LoVo (cell line): ENCODE data around the gene ACTR3C.
"Not testable (repeated sequence)": the region's sequence is repeated elsewhere in the genome, so short reads cannot be mapped to it uniquely, and the experiment has no call there.

Experiments
- DNase-seq: peaks from one replicate; pipeline ENCODE4 v3.0.0-alpha.2; 2016; ENCODE audit warnings: low spot score

The ACTR3C gene

DNA sequence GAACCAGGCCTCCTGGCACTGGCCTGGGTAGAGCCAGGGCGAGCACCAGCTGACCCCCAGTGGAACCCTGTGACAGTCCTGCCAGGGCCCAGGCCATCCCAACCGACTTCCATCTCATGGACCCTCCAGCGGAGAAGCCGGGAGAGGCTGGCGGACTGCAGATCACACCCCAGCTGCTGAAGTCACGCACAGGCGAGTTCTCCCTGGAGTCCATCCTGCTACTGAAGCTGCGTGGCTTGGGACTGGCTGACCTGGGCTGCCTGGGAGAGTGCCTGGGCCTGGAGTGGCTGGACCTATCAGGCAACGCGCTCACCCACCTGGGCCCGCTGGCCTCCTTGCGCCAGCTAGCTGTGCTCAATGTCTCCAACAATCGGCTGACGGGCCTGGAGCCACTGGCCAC is 13.4 kb upstream of the ACTR3C start:
- no peak for DNase-seq

GRCh38 chr7:150335774-150336112 is 12.4 kb upstream of the ACTR3C start:
- DNase-seq = no peak

DNA sequence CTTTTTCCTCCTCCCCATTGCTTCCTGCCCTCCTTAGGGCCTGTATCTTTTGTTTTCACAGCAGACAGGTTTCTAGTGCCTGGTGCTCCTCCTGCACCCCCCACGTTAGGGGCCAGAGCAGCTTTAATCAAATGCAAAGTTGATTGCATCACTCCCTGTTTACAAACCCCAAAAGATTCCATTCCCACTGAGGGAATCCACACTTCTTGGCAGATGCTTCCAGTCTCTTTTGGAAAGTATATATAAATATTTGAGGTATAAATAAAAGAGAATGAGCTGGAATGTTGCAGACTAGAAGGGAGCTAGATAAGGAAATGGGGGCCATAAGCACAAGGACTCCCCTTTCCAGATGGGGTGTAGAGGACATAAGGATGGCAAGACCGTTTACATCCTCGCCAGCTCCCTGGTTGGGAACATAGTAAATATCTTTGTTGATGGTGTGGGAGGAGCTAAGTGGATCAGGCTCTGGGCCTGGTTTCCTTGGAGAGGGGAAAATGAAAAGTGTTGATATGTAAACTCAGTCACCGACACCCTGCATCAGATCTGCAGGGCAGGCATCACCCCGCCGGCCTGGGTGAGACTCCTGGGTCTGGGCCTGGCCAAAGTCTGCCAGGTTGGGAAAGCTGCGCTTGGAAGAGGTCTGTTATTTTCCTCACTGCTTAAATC is 11.9 kb upstream of the ACTR3C start:
- no peak for DNase-seq

DNA sequence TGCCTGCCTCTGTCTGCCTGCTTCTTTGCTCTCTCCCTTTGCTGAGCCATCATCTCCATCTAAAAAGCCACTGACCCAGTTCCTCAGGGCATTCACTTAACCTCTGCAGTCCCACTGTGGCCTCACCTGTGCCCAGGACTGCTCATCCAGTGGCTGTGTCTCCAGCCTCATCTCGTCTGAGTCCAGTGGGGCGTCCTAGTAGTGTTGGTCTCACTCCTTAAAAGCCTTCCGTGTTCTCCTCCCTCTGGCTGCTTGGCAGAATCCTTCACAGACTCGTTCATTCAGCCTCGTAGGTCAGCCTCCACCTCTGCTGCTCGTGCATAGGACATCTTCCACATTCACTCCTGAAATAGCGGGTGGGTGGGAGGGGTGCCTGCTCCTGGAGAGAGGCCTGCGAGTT is 10.8 kb upstream of the ACTR3C start:
- DNase-seq = no peak

GRCh38 chr7:150333659-150334058 is 10.3 kb upstream of the ACTR3C start:
- DNase-seq = no peak

DNA sequence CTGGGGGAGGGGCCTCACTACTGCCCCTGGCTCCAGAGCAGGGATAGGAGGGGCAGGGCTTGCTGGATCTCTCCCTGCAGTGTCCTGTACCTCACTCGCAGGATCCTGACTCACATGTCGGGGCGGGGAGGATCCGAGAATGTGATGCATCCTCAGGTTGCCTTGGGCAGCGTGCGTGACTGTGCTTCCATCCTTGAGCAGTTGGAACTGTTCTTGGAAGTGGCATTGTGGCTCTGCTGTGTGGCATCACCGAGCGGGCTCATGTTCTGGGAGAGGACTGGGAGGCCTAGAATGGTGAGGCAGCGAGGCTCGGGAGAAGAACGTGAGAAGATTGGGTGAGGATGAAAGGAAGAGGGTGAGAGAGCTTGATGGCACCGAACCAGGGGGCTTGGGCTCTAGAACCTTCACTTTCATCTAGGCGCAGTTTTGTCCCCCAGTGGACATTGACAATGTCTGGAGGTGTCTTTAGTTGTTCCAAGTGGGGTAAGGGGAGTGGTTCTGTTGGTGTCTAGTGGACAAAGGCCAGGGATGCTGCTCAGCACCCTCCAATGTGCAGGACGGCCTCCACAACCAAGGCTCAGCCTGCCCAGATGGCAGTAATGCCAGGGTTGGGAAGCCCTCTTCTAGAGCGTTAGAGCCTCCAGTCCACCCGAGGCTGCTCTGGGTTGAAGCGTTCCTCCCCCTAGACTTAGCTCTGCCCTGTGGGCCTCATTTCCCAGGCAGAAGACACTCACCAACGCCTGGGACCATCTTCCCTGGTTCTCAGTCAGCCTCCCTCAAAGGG is 9.7 kb upstream of the ACTR3C start:
- DNase-seq = no peak

DNA sequence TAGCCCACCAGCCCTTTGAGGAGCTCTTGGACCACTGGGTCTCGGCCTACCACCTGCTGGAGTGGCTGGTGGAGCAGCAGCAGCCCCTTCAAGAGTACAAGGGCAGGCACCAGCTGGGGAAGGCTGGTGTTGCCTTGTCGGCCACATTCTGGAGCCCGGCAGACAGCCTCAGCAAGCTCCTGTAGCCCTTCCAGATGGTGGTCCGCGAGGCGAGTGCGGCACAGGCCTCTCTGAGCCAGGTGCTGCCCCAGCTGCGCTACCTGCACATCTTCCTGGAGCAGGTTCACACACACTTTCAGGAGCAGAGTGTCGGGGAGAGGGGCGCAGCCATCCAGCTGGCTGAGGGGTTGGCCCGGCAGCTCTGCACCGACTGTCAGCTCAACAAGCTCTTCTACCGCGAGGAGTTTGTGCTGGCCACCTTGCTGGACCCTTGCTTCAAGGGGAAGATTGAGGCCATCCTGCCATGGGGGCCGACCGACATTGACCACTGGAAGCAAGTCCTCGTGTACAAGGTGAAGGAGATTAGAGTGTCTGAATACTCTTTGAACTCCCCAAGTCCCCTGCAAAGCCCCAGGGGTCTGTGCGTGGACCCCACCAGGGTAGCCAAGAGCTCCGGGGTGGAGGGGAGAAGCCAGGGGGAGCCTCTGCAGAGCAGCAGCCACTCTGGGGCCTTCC is 7.0 kb upstream of the ACTR3C start:
- DNase-seq = no peak

- DNase-seq = no peak
Measured at GRCh38 chr7:150329331-150330120, 6.2 kb upstream of the ACTR3C start.

DNA sequence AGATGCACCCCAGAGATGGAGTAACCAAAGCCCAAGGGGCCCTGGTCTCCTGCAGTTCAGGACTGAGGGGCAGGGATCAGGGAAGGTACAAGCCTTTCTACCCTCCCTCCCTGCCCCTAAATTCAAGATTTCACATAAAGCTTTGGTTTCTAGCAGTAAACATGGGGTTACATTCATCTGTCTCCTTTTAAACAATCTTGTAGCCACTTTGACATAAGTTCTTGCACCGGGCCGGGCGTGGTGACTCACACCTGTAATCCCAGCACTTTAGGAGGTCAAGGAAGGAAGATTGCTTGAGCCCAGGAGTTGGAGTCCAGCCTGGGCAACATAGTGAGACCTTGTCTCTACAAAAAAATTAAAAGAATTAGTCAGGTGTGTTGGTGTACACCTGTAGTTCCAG is 4.0 kb upstream of the ACTR3C start:
- no peak for DNase-seq

- no peak for DNase-seq
Measured at GRCh38 chr7:150326657-150327268, 3.4 kb upstream of the ACTR3C start.

DNA sequence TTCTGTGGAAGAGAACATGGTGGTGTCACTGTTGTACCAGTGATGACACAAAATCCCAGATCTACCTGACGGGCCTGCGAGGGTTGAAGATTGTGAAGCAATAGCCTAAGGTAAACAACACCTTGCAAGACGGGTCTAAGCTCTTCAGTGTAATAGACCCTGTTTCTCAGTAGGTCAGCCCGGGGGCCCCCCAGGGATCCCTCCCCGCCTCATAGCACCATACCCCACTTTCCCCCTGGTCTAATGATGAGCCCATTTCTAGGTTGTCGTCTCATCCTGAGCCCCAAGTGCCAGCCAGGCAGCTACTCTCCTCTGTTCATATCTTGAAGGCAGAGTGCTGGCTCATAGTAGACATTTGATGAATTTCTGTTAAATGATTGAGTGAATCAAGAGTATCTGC is 2.6 kb upstream of the ACTR3C start:
- DNase-seq = no peak

- DNase-seq = no peak
Measured at GRCh38 chr7:150325110-150325611, 1.8 kb upstream of the ACTR3C start.

- DNase-seq = peak; percentile 25
Measured at GRCh38 chr7:150324373-150324961, 1.1 kb upstream of the ACTR3C start.

- DNase-seq = no peak
Measured at GRCh38 chr7:150323682-150324372, 482 bp upstream of the ACTR3C start.

DNA sequence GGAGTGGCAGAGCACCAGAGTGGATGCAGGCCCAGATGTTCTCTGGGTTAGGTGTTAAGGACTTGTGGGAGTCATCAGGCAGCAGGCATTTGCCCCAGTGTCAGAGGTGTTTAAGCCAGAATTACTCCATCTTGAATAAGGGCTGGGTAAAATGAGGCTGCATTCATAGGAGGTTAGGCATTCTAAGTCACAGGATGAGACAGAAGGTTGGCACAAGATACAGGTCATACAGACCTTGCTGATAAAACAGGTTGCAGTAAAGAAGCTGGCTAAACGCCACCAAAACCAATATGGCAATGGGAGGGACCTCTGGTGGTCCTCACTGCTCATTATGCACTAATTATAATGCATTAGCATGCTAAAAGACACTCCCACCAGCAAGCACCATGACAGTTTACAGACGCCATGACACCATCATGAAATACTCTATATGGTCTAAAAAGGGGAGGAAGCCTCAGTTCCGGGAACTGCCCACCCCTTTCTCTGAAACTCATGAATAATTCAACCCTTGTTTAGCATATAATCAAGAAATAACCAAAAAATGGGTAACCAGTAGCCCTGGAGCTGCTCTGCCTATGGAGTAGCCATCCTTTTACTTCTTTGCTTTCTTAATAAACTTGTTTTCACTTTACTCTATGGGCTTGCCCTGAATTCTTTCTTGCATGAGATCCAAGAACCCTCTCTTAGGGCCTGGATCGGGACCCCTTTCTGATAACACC is 1.1 kb downstream of the ACTR3C start:
- DNase-seq = peak; percentile 48

DNA sequence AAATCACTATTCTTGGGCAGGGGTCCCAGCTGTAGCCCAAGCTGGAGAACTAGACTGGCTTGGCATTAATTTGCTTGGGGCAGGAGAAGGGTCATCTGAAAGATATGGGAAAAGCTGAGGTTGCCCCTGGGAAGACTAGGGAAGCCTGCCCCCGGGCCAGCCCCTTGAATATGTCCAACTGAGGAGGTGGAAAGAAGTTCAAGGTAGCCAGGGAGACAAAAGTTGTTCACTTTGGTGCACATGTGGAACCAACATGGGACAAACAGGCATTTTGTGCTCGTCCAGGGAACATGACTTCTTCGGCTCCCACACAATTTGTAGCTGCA is 1.6 kb downstream of the ACTR3C start:
- DNase-seq = no peak

- DNase-seq = no peak
Measured at GRCh38 chr7:150317748-150318444, 5.4 kb downstream of the ACTR3C start.

DNA sequence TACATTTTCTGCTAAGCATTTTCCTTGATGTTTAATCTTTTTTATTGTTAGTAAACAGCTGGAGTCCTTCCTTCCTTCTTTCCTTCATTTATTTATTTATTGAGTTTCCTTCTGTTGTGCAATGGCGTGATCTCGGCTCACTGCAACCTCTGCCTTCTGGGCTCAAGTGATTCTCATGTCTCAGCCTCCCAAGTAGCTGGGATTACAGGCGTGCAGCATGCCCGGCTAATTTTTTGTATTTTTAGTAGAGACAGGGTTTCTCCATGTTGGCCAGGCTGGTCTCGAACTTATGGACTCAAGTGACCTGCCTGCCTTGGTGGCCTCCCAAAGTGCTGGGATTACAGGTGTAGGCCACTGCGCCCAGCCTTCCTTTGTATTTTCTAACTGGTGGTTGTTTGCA is 6.4 kb downstream of the ACTR3C start:
- not testable (repeated sequence) for DNase-seq

GRCh38 chr7:150314639-150315239 is 8.6 kb downstream of the ACTR3C start:
- DNase-seq = no peak
